H1 (cell line): Measurements from ENCODE around the gene PMPCB. TPM values are rescaled to one million over a fixed set of nuclear protein-coding genes. Genes with fewer than 3 reads are reported as not detected.

Experiments used
- CTCF ChIA-PET: fragments of 300-600 bp; sonication (Branson Sonifier 250); formaldehyde crosslinking; loops from one replicate; lab custom pipeline; 2021; ENCODE audit not compliant: partially characterized antibody; lab: Charles Lee
- POLR2A ChIA-PET: fragments of 300-600 bp; sonication (Branson Sonifier 250); formaldehyde crosslinking; loops from one replicate; lab custom pipeline; 2021; ENCODE audit warnings: inconsistent platforms; ENCODE audit not compliant: partially characterized antibody; lab: Charles Lee
- DNase-seq, 2 experiments: peaks; one replicate each; pipeline versions ENCODE4 v3.0.0 to v3.0.0-alpha.2; 2010 to 2022; ENCODE audit warnings: low spot score in 2 of 2, low read depth in 1 of 2, mixed read lengths in 1 of 2
- FAIRE-seq: peaks from 2 replicates; lab custom pipeline; 2011; peaks lifted over from hg19 to GRCh38; lab: Jason Lieb, UNC
- H2AFZ ChIP-seq: 2 replicates; pipeline ENCODE4 v1.8.1; 2012; ENCODE audit warnings: low read length, inconsistent platforms
- H2AK5ac ChIP-seq: 2 replicates; pipeline ENCODE4 v1.6.1; 2013; ENCODE audit warnings: low read depth, low read length
- H2BK120ac ChIP-seq: replicated peaks from 2 replicates; pipeline ENCODE3; 2013; ENCODE audit warnings: low read depth, low read length, inconsistent platforms
- H2BK12ac ChIP-seq: 2 replicates; pipeline ENCODE4 v1.6.1; 2013; ENCODE audit warnings: low read depth, low read length
- H2BK15ac ChIP-seq: 2 replicates; pipeline ENCODE4 v1.6.1; 2013; ENCODE audit warnings: low read length
- H2BK20ac ChIP-seq: 2 replicates; pipeline ENCODE4 v1.6.1; 2013; ENCODE audit warnings: low read length
- H2BK5ac ChIP-seq: 2 replicates; pipeline ENCODE4 v1.6.1; 2013; ENCODE audit warnings: low read depth, low read length
- H3K14ac ChIP-seq: 2 replicates; pipeline ENCODE4 v1.6.1; 2013; ENCODE audit warnings: inconsistent platforms; ENCODE audit not compliant: insufficient read length
- H3K18ac ChIP-seq: 2 replicates; pipeline ENCODE4 v1.6.1; 2013; ENCODE audit warnings: low read length; ENCODE audit errors: extremely low read depth
- H3K23ac ChIP-seq: 2 replicates; pipeline ENCODE4 v1.6.1; 2013; ENCODE audit warnings: inconsistent platforms; ENCODE audit not compliant: insufficient read length
- H3K23me2 ChIP-seq: 2 replicates; pipeline ENCODE4 v1.6.1; 2013; ENCODE audit warnings: low read depth, low read length
- H3K27ac ChIP-seq: 2 replicates; pipeline ENCODE4 v1.6.1; 2011; ENCODE audit warnings: low read depth, low read length, inconsistent platforms
- H3K27me3 ChIP-seq, 4 experiments: replicated peaks in 1 of 4; 1 replicate in 1 of 4; 2 replicates in 3 of 4; pipeline versions ENCODE4 v1.6.1 to v1.8.1; 2011 to 2013; ENCODE audit warnings: low read length in 3 of 4, mild to moderate bottlenecking in 3 of 4, inconsistent platforms in 2 of 4, mixed read lengths in 2 of 4, moderate library complexity in 1 of 4; ENCODE audit not compliant: control insufficient read depth in 3 of 4, insufficient read depth in 3 of 4; ENCODE audit errors: extremely low read depth in 1 of 4
- H3K36me3 ChIP-seq, 4 experiments: 2 replicates each; pipeline versions ENCODE4 v1.6.1 to v1.8.1; 2011 to 2013; ENCODE audit warnings: mild to moderate bottlenecking in 4 of 4, low read length in 3 of 4, moderate library complexity in 2 of 4, control low read depth in 1 of 4, inconsistent platforms in 1 of 4; ENCODE audit not compliant: insufficient read depth in 4 of 4, control insufficient read depth in 2 of 4
- H3K4ac ChIP-seq: replicated peaks from 2 replicates; pipeline ENCODE3; 2013; ENCODE audit warnings: low read length, low read depth, mixed read lengths, inconsistent platforms; ENCODE audit not compliant: insufficient read length
- H3K4me1 ChIP-seq, 4 experiments: replicated peaks in 1 of 4; 1 replicate in 1 of 4; 2 replicates in 3 of 4; pipeline versions ENCODE4 v1.6.1 to v1.8.1; 2011 to 2013; ENCODE audit warnings: low read length in 3 of 4, inconsistent platforms in 2 of 4, mixed read lengths in 1 of 4; ENCODE audit not compliant: insufficient read depth in 4 of 4, control insufficient read depth in 3 of 4
- H3K4me2 ChIP-seq, 2 experiments: 2 replicates each; pipeline versions ENCODE4 v1.6.1 to v1.8.1; 2011 to 2013; ENCODE audit warnings: low read depth in 2 of 2, low read length in 2 of 2, control low read depth in 1 of 2, inconsistent platforms in 1 of 2, mild to moderate bottlenecking in 1 of 2; ENCODE audit not compliant: insufficient read depth in 1 of 2
- H3K4me3 ChIP-seq, 4 experiments: fragments of 200-600, 300-600 bp in 1 of 4; sonication (generic), shearing (Covaris generic), sonication (Bioruptor Twin) in 1 of 4; 2 replicates each; pipeline versions ENCODE4 v1.5.1 to v1.8.1; 2011 to 2016; ENCODE audit warnings: low read length in 4 of 4, low read depth in 3 of 4, control low read depth in 2 of 4, inconsistent platforms in 2 of 4, mild to moderate bottlenecking in 2 of 4, mixed read lengths in 1 of 4, moderate library complexity in 1 of 4; ENCODE audit not compliant: insufficient read depth in 2 of 4; ENCODE audit errors: extremely low read depth in 1 of 4
- H3K56ac ChIP-seq: replicated peaks from 2 replicates; pipeline ENCODE3; 2013; ENCODE audit warnings: low read depth, mild to moderate bottlenecking, mixed read lengths, low read length, inconsistent platforms; ENCODE audit not compliant: insufficient read length
- H3K79me1 ChIP-seq: 2 replicates; pipeline ENCODE4 v1.6.1; 2013; ENCODE audit warnings: low read depth, low read length, control low read depth
- H3K79me2 ChIP-seq, 2 experiments: 2 replicates each; pipeline versions ENCODE4 v1.6.1 to v1.8.1; 2012 to 2013; ENCODE audit warnings: low read length in 2 of 2, mild to moderate bottlenecking in 2 of 2, inconsistent platforms in 1 of 2; ENCODE audit not compliant: insufficient read depth in 2 of 2, control insufficient read depth in 1 of 2
- H3K9ac ChIP-seq, 4 experiments: replicated peaks in 1 of 4; 1 replicate in 1 of 4; 2 replicates in 3 of 4; pipeline versions ENCODE4 v1.6.1 to v1.8.1; 2011 to 2013; ENCODE audit warnings: low read depth in 3 of 4, low read length in 3 of 4, control low read depth in 2 of 4, mild to moderate bottlenecking in 2 of 4, moderate library complexity in 2 of 4, inconsistent platforms in 1 of 4; ENCODE audit errors: extremely low read depth in 1 of 4
- H3K9me3 ChIP-seq, 2 experiments: 2 replicates each; pipeline versions ENCODE4 v1.6.1 to v1.8.1; 2012 to 2013; ENCODE audit warnings: mild to moderate bottlenecking in 2 of 2, moderate library complexity in 2 of 2, control low read depth in 1 of 2, inconsistent platforms in 1 of 2, low read depth in 1 of 2, low read length in 1 of 2, mixed read lengths in 1 of 2; ENCODE audit not compliant: insufficient read depth in 2 of 2
- H4K20me1 ChIP-seq, 2 experiments: replicated peaks in 1 of 2; 2 replicates each; pipeline versions ENCODE3 to v1.8.1; 2011 to 2013; ENCODE audit warnings: inconsistent platforms in 2 of 2, low read length in 2 of 2, mild to moderate bottlenecking in 1 of 2; ENCODE audit not compliant: insufficient read depth in 2 of 2, control insufficient read depth in 1 of 2
- H4K5ac ChIP-seq: 2 replicates; pipeline ENCODE4 v1.6.1; 2013; ENCODE audit warnings: low read length, low read depth, mixed read lengths, inconsistent platforms; ENCODE audit not compliant: insufficient read length
- H4K8ac ChIP-seq: 2 replicates; pipeline ENCODE4 v1.8.0; 2013; ENCODE audit warnings: mild to moderate bottlenecking, moderate library complexity, low read length, inconsistent platforms; ENCODE audit not compliant: insufficient read depth; ENCODE audit errors: extremely low read depth
- H4K91ac ChIP-seq: replicated peaks from 2 replicates; pipeline ENCODE3; 2013; ENCODE audit warnings: low read length, mixed read lengths, inconsistent platforms; ENCODE audit not compliant: insufficient read length
- BCL11A ChIP-seq, 2 experiments: IDR thresholded peaks; one replicate each; pipeline ENCODE4 v1.6.1; 2011; ENCODE audit warnings: low read depth in 2 of 2, low read length in 2 of 2, mild to moderate bottlenecking in 2 of 2
- BRCA1 ChIP-seq: IDR thresholded peaks from 2 replicates; pipeline ENCODE4 v1.6.1; 2012; ENCODE audit warnings: low read depth, low read length, improper control_type of control experiment
- E2F6 ChIP-seq: IDR thresholded peaks from 2 replicates; pipeline ENCODE4 v1.6.1; 2012; ENCODE audit warnings: inconsistent platforms
- FOSL1 ChIP-seq: IDR thresholded peaks from 2 replicates; pipeline ENCODE4 v1.6.1; 2011; ENCODE audit warnings: mild to moderate bottlenecking, low read depth, low read length, moderate library complexity; ENCODE audit not compliant: insufficient read depth
- SIX5 ChIP-seq: IDR thresholded peaks from 2 replicates; pipeline ENCODE4 v1.6.1; 2011; ENCODE audit warnings: mild to moderate bottlenecking, low read depth, low read length
- SP1 ChIP-seq: IDR thresholded peaks from 2 replicates; pipeline ENCODE4 v1.6.1; 2011; ENCODE audit warnings: low read depth, low read length
- SRF ChIP-seq: IDR thresholded peaks from 2 replicates; pipeline ENCODE4 v1.6.1; 2011; ENCODE audit warnings: mild to moderate bottlenecking, low read depth, low read length, moderate library complexity
- TAF1 ChIP-seq: IDR thresholded peaks from 2 replicates; pipeline ENCODE4 v1.6.1; 2011; ENCODE audit warnings: mild to moderate bottlenecking, low read depth, low read length
- TBP ChIP-seq: IDR thresholded peaks from 2 replicates; pipeline ENCODE4 v1.6.1; 2011; ENCODE audit warnings: low read depth, low read length, improper control_type of control experiment
- WGBS, 2 experiments: shearing (Covaris generic) in 1 of 2; methylation state at CpG; one replicate each; pipeline versions ENCODE4 v1.1.6 to v1.1.7; 2013 to 2015; ENCODE audit warnings: low lambda C conversion rate in 2 of 2, mixed read lengths in 2 of 2, inconsistent platforms in 1 of 2, low coverage in 1 of 2, missing lambda C conversion rate in 1 of 2; ENCODE audit not compliant: insufficient replicate concordance in 2 of 2, insufficient coverage in 1 of 2, insufficient read length in 1 of 2; ENCODE audit errors: extremely low coverage in 1 of 2, missing lambda C conversion rate in 1 of 2; 5-methylcytosine and 5-hydroxymethylcytosine counted together
- polyA plus RNA-seq, 7 experiments: library from polyadenylated mRNA; depleted of rRNA in 3 of 7; stranded (reverse) in 5 of 7; unstranded in 2 of 7; fragments of >200 nt in 5 of 7; fragments of 200-250 nt in 2 of 7; gene quantifications; 1 replicate in 5 of 7; 2 replicates in 1 of 7; 4 replicates in 1 of 7; pipeline versions ENCODE4 v1.2.1 to v1.2.3, GENCODE V29; 2011 to 2013; ENCODE audit warnings: missing spikeins in 2 of 7, mixed read lengths in 2 of 7
- total RNA-seq: library from RNA; stranded (reverse); fragmentation: NEBNext Ultra II Directional; extraction: Animal tissue kit (Norgen Biotek cat#: 25700); gene quantifications from 2 replicates; pipeline ENCODE4 v1.2.1, GENCODE V29; 2021

The PMPCB gene
- total and polyA plus RNA-seq, 2 of the 8 experiments (the other 6 are each of a cell fraction or from before 2014, with no cell fraction given) = 60.6 to 83.5 TPM

GRCh38 chr7:103301441-103301840 lies 4.2 kb downstream of the PMPCB start:
- no peak for FAIRE-seq
- Histone ChIP-seq H2BK12ac (no peak overlapping the region), H3K18ac (no peak overlapping the region), H3K9me3 (no peaks in the 10 kb centered on the region), H4K8ac (no peak overlapping the region), H3K4me1 (peaks cover 0 to 5% (median 0%) of the 10 kb centered on the region in 4 experiments; a peak in 1 of 7 replicates), H3K23ac (no peak overlapping the region), H2AFZ (no peak overlapping the region), H3K4ac (no peak overlapping the region), H3K23me2 (no peaks in the 10 kb centered on the region), H2BK120ac (no peak overlapping the region), H3K56ac (no peak overlapping the region), H3K4me2 (no peak overlapping the region), H4K20me1 (peaks cover 0 to 2% of the 10 kb centered on the region in 2 experiments), H2BK15ac (no peak overlapping the region), H3K14ac (no peak overlapping the region), H3K79me1 (no peaks in the 10 kb centered on the region; the same call in 1 of the 2 replicates), H3K27ac (no peak overlapping the region), H3K4me3 (no peak overlapping the region)
- 97% methylated on average over 2 of the region's 2 CpGs; no CpG with 5 or more reads in 1 of the 2 experiments for WGBS, 2 experiments
- TF ChIP-seq FOSL1 = no peak
- TF ChIP-seq SRF = no peak
- no peak for TF ChIP-seq TAF1
- no peak for TF ChIP-seq TBP
- TF ChIP-seq BCL11A (IDR thresholded peaks at IDR 0.05; ENCODE audit: low read depth in 2 of 2, low read length in 2 of 2) = no peak
- TF ChIP-seq BRCA1 = no peak
- TF ChIP-seq E2F6 = no peak
- TF ChIP-seq SP1 = no peak
- no peak for TF ChIP-seq SIX5
- TF ChIP-seq, all 59 proteins: peak for 0
- no peak overlapping the region for H3K9ac ChIP-seq
- DNase-seq = no peak
- H3K36me3 ChIP-seq = peaks cover 6 to 75% (median 47%) of the 10 kb centered on the region in 4 experiments
- no peak overlapping the region for H4K91ac ChIP-seq
- no peak overlapping the region for H2BK5ac ChIP-seq
- no peak overlapping the region for H2BK20ac ChIP-seq
- H3K79me2 ChIP-seq = peaks cover 0 to 26% of the 10 kb centered on the region in 2 experiments; a peak in 3 of 4 replicates
- no peak overlapping the region for H4K5ac ChIP-seq
- H3K27me3 ChIP-seq = no peaks in the 10 kb centered on the region
- POLR2A ChIA-PET = interaction anchor here (0.9 to 1.3 kb wide), 3 partner anchors 10 to 46 kb away, joined by 3 to 9 read pairs (median 4); partner anchors contain the start of gene PSMC2
- CTCF ChIA-PET = no interaction called here
- H2AK5ac ChIP-seq = no peak overlapping the region
